ENCODE results near the gene RPS24. TPM values are rescaled to one million over a fixed set of nuclear protein-coding genes. Genes with fewer than 3 reads are reported as not detected.

The RPS24 gene
- polyA plus RNA-seq, 1 donor (not counting 4 experiments of a cell fraction or from before 2014, with no cell fraction given), result 5,180 TPM

DNA sequence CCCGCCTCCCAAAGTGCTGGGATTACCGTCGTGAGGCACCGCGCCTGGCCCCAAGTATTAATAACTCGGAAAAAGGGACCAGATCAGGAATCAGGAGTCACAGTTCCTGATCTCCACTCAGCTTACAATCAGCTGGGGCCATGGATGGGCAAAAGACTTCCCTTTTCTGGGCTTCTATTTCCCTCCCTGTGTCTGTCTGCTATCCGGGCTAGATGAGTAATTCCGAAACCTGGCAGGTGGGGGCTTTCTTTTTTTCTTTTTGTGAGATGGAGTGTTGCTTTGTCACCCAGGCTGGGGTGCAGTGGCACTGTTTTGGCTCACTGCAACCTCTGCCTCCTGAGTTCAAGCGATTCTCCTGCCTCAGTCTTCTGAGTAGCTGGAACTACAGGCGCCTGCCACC is 11.6 kb downstream of the RPS24 start:
- dilution Hi-C loops (cut with MboI; ENCODE audit: extremely low pct_ligation_motif_present, low sequenced_read_pairs), result no loop called here
- no peak overlapping the region for H3K4me3 ChIP-seq (ENCODE audit: control insufficient read depth in 2 of 3, extremely low read depth in 1 of 3, insufficient read depth in 2 of 3, low read depth in 1 of 3, low read length in 3 of 3)
- DNase-seq (ENCODE audit: low read depth, low spot score), result no peak
- H3K27ac ChIP-seq (ENCODE audit: control insufficient read depth, insufficient read depth, low read length), result no peak overlapping the region
- no peak overlapping the region for H3K9ac ChIP-seq (ENCODE audit: control insufficient read depth, extremely low read depth, insufficient read depth, low read length)
- no peaks in the 10 kb centered on the region for H3K9me3 ChIP-seq (ENCODE audit: control insufficient read depth, low read depth, low read length)
- H3K9me1 ChIP-seq (ENCODE audit: control insufficient read depth, extremely low read depth, insufficient read depth, low read length), result peaks cover 8% of the 10 kb centered on the region
- peaks cover 21 to 27% of the 10 kb centered on the region in 2 experiments for H3K36me3 ChIP-seq (ENCODE audit: control insufficient read depth in 2 of 2, extremely low read depth in 1 of 2, insufficient read depth in 2 of 2, low read length in 2 of 2)
- FAIRE-seq, result no peak
- no peak for TF ChIP-seq EZH2 (IDR thresholded peaks at IDR 0.05; ENCODE audit: low read length)
- TF ChIP-seq, protein P1, sequence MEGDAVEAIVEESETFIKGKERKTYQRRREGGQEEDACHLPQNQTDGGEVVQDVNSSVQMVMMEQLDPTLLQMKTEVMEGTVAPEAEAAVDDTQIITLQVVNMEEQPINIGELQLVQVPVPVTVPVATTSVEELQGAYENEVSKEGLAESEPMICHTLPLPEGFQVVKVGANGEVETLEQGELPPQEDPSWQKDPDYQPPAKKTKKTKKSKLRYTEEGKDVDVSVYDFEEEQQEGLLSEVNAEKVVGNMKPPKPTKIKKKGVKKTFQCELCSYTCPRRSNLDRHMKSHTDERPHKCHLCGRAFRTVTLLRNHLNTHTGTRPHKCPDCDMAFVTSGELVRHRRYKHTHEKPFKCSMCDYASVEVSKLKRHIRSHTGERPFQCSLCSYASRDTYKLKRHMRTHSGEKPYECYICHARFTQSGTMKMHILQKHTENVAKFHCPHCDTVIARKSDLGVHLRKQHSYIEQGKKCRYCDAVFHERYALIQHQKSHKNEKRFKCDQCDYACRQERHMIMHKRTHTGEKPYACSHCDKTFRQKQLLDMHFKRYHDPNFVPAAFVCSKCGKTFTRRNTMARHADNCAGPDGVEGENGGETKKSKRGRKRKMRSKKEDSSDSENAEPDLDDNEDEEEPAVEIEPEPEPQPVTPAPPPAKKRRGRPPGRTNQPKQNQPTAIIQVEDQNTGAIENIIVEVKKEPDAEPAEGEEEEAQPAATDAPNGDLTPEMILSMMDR (optimal IDR thresholded peaks at IDR 0.05 in 1 of 3, IDR thresholded peaks at IDR 0.05 in 1 of 3, conservative IDR thresholded peaks at IDR 0.05 in 1 of 3; ENCODE audit: extremely low read depth in 1 of 3, insufficient read depth in 2 of 3, low read length in 3 of 3), result no peak
- H2AFZ ChIP-seq (ENCODE audit: control insufficient read depth, low read length), result no peak overlapping the region
- H4K20me1 ChIP-seq (ENCODE audit: control insufficient read depth, extremely low read depth, insufficient read depth, low read length), result peaks cover 30% of the 10 kb centered on the region
- H3K4me1 ChIP-seq (ENCODE audit: control insufficient read depth, extremely low read depth, insufficient read depth, low read length), result peaks cover 9% of the 10 kb centered on the region
- no peak overlapping the region for H3K4me2 ChIP-seq (ENCODE audit: control insufficient read depth, extremely low read depth, insufficient read depth, low read depth, low read length)
- peaks cover 12% of the 10 kb centered on the region for H3K79me2 ChIP-seq (ENCODE audit: control insufficient read depth, insufficient read depth, low read length)
- no peaks in the 10 kb centered on the region for H3K27me3 ChIP-seq (ENCODE audit: control insufficient read depth, extremely low read depth, insufficient read depth, low read length)

DNA sequence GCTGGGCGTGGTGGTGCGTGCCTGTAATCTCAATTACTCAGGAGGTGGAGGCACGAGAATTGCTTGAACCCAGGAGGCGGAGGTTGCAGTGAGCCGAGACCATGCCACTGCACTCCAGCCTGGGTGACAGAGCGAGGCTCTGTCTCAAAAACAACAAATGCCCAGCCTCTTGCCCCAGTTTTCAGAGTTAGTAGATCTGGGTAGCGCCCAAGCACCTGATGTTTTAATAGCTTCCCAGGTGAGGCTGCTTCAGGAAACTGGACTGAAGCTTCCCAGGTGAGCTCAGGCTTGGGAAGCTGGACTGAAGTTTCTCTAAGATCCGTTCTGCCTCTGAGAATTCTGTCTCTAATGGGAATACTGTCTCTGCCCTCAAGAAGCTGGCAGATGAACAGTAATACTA is 12.2 kb downstream of the RPS24 start:
- H3K27ac ChIP-seq (ENCODE audit: control insufficient read depth, insufficient read depth, low read length), result no peak overlapping the region
- no peak overlapping the region for H3K4me2 ChIP-seq (ENCODE audit: control insufficient read depth, extremely low read depth, insufficient read depth, low read depth, low read length)
- FAIRE-seq (no peak), DNase-seq (ENCODE audit: low read depth, low spot score) (no peak)
- H3K9ac ChIP-seq (ENCODE audit: control insufficient read depth, extremely low read depth, insufficient read depth, low read length), result no peak overlapping the region
- no peak overlapping the region for H3K4me3 ChIP-seq (ENCODE audit: control insufficient read depth in 2 of 3, extremely low read depth in 1 of 3, insufficient read depth in 2 of 3, low read depth in 1 of 3, low read length in 3 of 3)
- H3K9me1 ChIP-seq (ENCODE audit: control insufficient read depth, extremely low read depth, insufficient read depth, low read length), result peaks cover 5% of the 10 kb centered on the region
- TF ChIP-seq, protein P1 (optimal IDR thresholded peaks at IDR 0.05 in 1 of 3, IDR thresholded peaks at IDR 0.05 in 1 of 3, conservative IDR thresholded peaks at IDR 0.05 in 1 of 3; ENCODE audit: extremely low read depth in 1 of 3, insufficient read depth in 2 of 3, low read length in 3 of 3), result no peak
- TF ChIP-seq EZH2 (IDR thresholded peaks at IDR 0.05; ENCODE audit: low read length), result no peak
- peaks cover 6% of the 10 kb centered on the region for H3K79me2 ChIP-seq (ENCODE audit: control insufficient read depth, insufficient read depth, low read length)
- peaks cover 24% of the 10 kb centered on the region for H4K20me1 ChIP-seq (ENCODE audit: control insufficient read depth, extremely low read depth, insufficient read depth, low read length)
- H3K4me1 ChIP-seq (ENCODE audit: control insufficient read depth, extremely low read depth, insufficient read depth, low read length), result peaks cover 9% of the 10 kb centered on the region
- H3K27me3 ChIP-seq (ENCODE audit: control insufficient read depth, extremely low read depth, insufficient read depth, low read length), result no peaks in the 10 kb centered on the region
- H3K9me3 ChIP-seq (ENCODE audit: control insufficient read depth, low read depth, low read length), result no peaks in the 10 kb centered on the region
- no peak overlapping the region for H2AFZ ChIP-seq (ENCODE audit: control insufficient read depth, low read length)
- dilution Hi-C loops (cut with MboI; ENCODE audit: extremely low pct_ligation_motif_present, low sequenced_read_pairs), result no loop called here
- H3K36me3 ChIP-seq (ENCODE audit: control insufficient read depth in 2 of 2, extremely low read depth in 1 of 2, insufficient read depth in 2 of 2, low read length in 2 of 2), result peaks cover 16 to 20% of the 10 kb centered on the region in 2 experiments

Data from keratinocyte (primary cell).